GM12878 (cell line): ENCODE measurements around the gene MAP7. TPM values are rescaled to one million over a fixed set of nuclear protein-coding genes. Genes with fewer than 3 reads are reported as not detected.

Experiments used
- ATAC-seq: fragments of 200-7000 bp; cut with Tn5 transposase; 3 replicates; pipeline ENCODE4 v1.9.1; 2020; ENCODE audit warnings: mild to moderate bottlenecking, moderate library complexity
- BruUV-seq: library from RNA; stranded (reverse); fragments of 400-500 nt; replicated peaks from 2 replicates; lab custom pipeline; 2021; lab: Mats Ljungman, UMichigan
- CTCF ChIA-PET: fragments of 300-600 bp; sonication (Branson Sonifier 250); formaldehyde crosslinking; extraction: SDS; loops from one replicate; lab custom pipeline; 2021; ENCODE audit warnings: inconsistent platforms; lab: Yijun Ruan, JAX
- POLR2A ChIA-PET: fragments of 350-600 bp; formaldehyde crosslinking; extraction: SDS; loops from one replicate; lab custom pipeline; 2021; ENCODE audit warnings: inconsistent platforms; lab: Charles Lee
- RAD21 ChIA-PET: fragments of 300-600 bp; sonication (Branson Sonifier 250); formaldehyde crosslinking; loops from one replicate; lab custom pipeline; 2023; ENCODE audit warnings: antibody characterized with exemption; ENCODE audit not compliant: unreplicated experiment; lab: Charles Lee
- SMC1A ChIA-PET: fragments of 300-600 bp; sonication (Branson Sonifier 250); formaldehyde crosslinking; loops from one replicate; lab custom pipeline; 2023; ENCODE audit not compliant: unreplicated experiment, uncharacterized antibody; lab: Charles Lee
- DNase-seq: peaks from one replicate; pipeline ENCODE4 v3.0.0-alpha.2; 2011; ENCODE audit warnings: low read depth, low spot score
- FAIRE-seq: peaks from 3 replicates; lab custom pipeline; 2011; peaks lifted over from hg19 to GRCh38; lab: Jason Lieb, UNC
- H2AFZ ChIP-seq: 2 replicates; pipeline ENCODE4 v1.6.0; 2011; ENCODE audit warnings: low read depth, low read length, control low read depth; ENCODE audit not compliant: control insufficient read depth
- H3K27ac ChIP-seq: 2 replicates; pipeline ENCODE4 v1.5.1; 2011; ENCODE audit warnings: control low read depth; ENCODE audit not compliant: control insufficient read depth, insufficient read depth
- H3K27me3 ChIP-seq, 2 experiments: replicated peaks in 1 of 2; 2 replicates each; pipeline versions ENCODE4 v1.6.0 to v1.6.1; 2011; ENCODE audit warnings: low read length in 1 of 2; ENCODE audit not compliant: control insufficient read depth in 2 of 2, insufficient read depth in 2 of 2
- H3K36me3 ChIP-seq, 2 experiments: 2 replicates each; pipeline ENCODE4 v1.5.1; 2011; ENCODE audit warnings: low read length in 1 of 2; ENCODE audit not compliant: control insufficient read depth in 2 of 2, insufficient read depth in 2 of 2
- H3K4me1 ChIP-seq: 2 replicates; pipeline ENCODE4 v1.6.1; 2011; ENCODE audit warnings: mild to moderate bottlenecking, low read length, moderate library complexity, mixed read lengths; ENCODE audit not compliant: control insufficient read depth, insufficient read depth
- H3K4me2 ChIP-seq: 2 replicates; pipeline ENCODE4 v1.6.0; 2011; ENCODE audit warnings: control low read depth; ENCODE audit not compliant: control insufficient read depth, insufficient read depth
- H3K4me3 ChIP-seq: fragments of 200-600 bp; sonication (generic); 2 replicates; pipeline ENCODE4 v1.5.1; 2016
- H3K79me2 ChIP-seq: 2 replicates; pipeline ENCODE4 v1.6.0; 2011; ENCODE audit warnings: low read length; ENCODE audit not compliant: control insufficient read depth, insufficient read depth
- H3K9ac ChIP-seq: 2 replicates; pipeline ENCODE4 v1.8.0; 2011; ENCODE audit warnings: low read length, control low read depth, mixed read lengths; ENCODE audit not compliant: control insufficient read depth, insufficient read depth
- H3K9me3 ChIP-seq: replicated peaks from 3 replicates; pipeline ENCODE4 v1.5.1; 2011; ENCODE audit warnings: mild to moderate bottlenecking, low read length; ENCODE audit not compliant: control insufficient read depth, insufficient read depth
- H4K20me1 ChIP-seq: 2 replicates; pipeline ENCODE4 v1.6.0; 2011; ENCODE audit not compliant: control insufficient read depth, insufficient read depth
- CHD2 ChIP-seq: IDR thresholded peaks from 2 replicates; pipeline ENCODE4 v1.6.1; 2011; ENCODE audit warnings: low read depth, low read length, improper control_type of control experiment, borderline replicate concordance
- FOS ChIP-seq: IDR thresholded peaks from 3 replicates; pipeline ENCODE4 v1.6.1; 2011; ENCODE audit warnings: borderline replicate concordance; ENCODE audit not compliant: insufficient read length; ENCODE audit errors: extremely low read depth
- HCFC1 ChIP-seq: fragments of 150-350 bp; IDR thresholded peaks from 2 replicates; pipeline ENCODE4 v1.6.1; 2014; ENCODE audit warnings: low read length
- HDAC6 ChIP-seq: fragments of 200-600 bp; sonication (generic); IDR thresholded peaks from one replicate; pipeline ENCODE4 v1.8.0; 2017; ENCODE audit warnings: antibody characterized with exemption; ENCODE audit not compliant: unreplicated experiment
- IKZF1 ChIP-seq: fragments of 450-650 bp; conservative IDR thresholded peaks from 2 replicates; pipeline ENCODE4 v1.6.1; 2017; ENCODE audit warnings: antibody characterized with exemption, mild to moderate bottlenecking
- JUNB ChIP-seq: IDR thresholded peaks from 2 replicates; pipeline ENCODE4 v1.6.1; 2016; ENCODE audit warnings: antibody characterized with exemption, mild to moderate bottlenecking
- KDM1A ChIP-seq: fragments of 200-600 bp; sonication (generic); IDR thresholded peaks from 2 replicates; pipeline ENCODE4 v1.6.1; 2016; ENCODE audit warnings: borderline replicate concordance
- MTA3 ChIP-seq: IDR thresholded peaks from 2 replicates; pipeline ENCODE4 v1.6.1; 2012; ENCODE audit warnings: low read length, inconsistent platforms, borderline replicate concordance
- POLR2AphosphoS2 ChIP-seq: IDR thresholded peaks from 2 replicates; pipeline ENCODE4 v1.6.1; 2011; ENCODE audit warnings: low read depth, mild to moderate bottlenecking, low read length, improper control_type of control experiment, moderate library complexity
- POLR2AphosphoS5 ChIP-seq: IDR thresholded peaks from 2 replicates; pipeline ENCODE4 v1.6.1; 2011; ENCODE audit warnings: mild to moderate bottlenecking, low read length, inconsistent platforms
- SMC3 ChIP-seq: IDR thresholded peaks from 2 replicates; pipeline ENCODE4 v1.6.1; 2011; ENCODE audit warnings: low read length, improper control_type of control experiment, borderline replicate concordance
- TARDBP ChIP-seq: IDR thresholded peaks from 2 replicates; pipeline ENCODE4 v1.6.1; 2016; ENCODE audit warnings: borderline replicate concordance
- ZSCAN29 ChIP-seq: fragments of 450-650 bp; IDR thresholded peaks from 2 replicates; pipeline ENCODE4 v1.6.1; 2017; ENCODE audit warnings: mild to moderate bottlenecking, moderate library complexity
- ZZZ3 ChIP-seq: IDR thresholded peaks from 2 replicates; pipeline ENCODE4 v1.6.1; 2011; ENCODE audit warnings: low read depth; ENCODE audit not compliant: control insufficient read depth, insufficient read length
- WGBS: methylation state at CpG from one replicate; pipeline ENCODE4 v1.1.6; 2016; ENCODE audit warnings: low lambda C conversion rate; ENCODE audit not compliant: insufficient replicate concordance, insufficient coverage; ENCODE audit errors: missing lambda C conversion rate; 5-methylcytosine and 5-hydroxymethylcytosine counted together
- in situ Hi-C: fragments of 300-500 bp; cut with MboI; formaldehyde crosslinking; loops from 9 replicates; pipeline ENCODE4 v1.14.3; 2018; ENCODE audit warnings: mixed read lengths
- intact Hi-C: fragments of 100-400 bp; cut with micrococcal nuclease; formaldehyde crosslinking; loops from one replicate; pipeline ENCODE4 v1.14.2; 2022; ENCODE audit not compliant: unreplicated experiment
- polyA plus RNA-seq, 11 experiments: library from polyadenylated mRNA; depleted of rRNA in 4 of 11; unstranded in 6 of 11; stranded (reverse) in 5 of 11; fragments of >200 nt; fragmentation: Nextera tagmentation in 4 of 11; fragmentation: Illumina TruSeq in 1 of 11; extraction: Ambion mirVana in 4 of 11; extraction: Trizol in 1 of 11; gene quantifications; 1 replicate in 1 of 11; 2 replicates in 10 of 11; pipeline versions ENCODE4 v1.2.1 to v1.2.3, GENCODE V29; 2011 to 2016; ENCODE audit warnings: inconsistent platforms in 2 of 11, missing spikeins in 2 of 11, low read depth in 1 of 11
- total RNA-seq, 4 experiments: library from RNA; depleted of rRNA in 3 of 4; stranded (reverse); fragments of >200 nt in 3 of 4; fragmentation: Illumina TruSeq in 1 of 4; extraction: Trizol in 1 of 4; gene quantifications; 2 replicates each; pipeline versions ENCODE4 v1.2.1 to v1.2.3, GENCODE V29; 2013 to 2021
- TF ChIP-seq, protein P1 (sequence below): fragments of 450-650 bp; formaldehyde crosslinking; IDR thresholded peaks from 2 replicates; pipeline ENCODE4 v1.5.0; 2022; ENCODE audit warnings: mild to moderate bottlenecking, missing genetic modification characterization

MAP7 gene
- total and polyA plus RNA-seq, 10 of the 15 experiments (the other 5 are each of a cell fraction or from before 2014, with no cell fraction given) = 0.04 to 0.17 (median 0.08) TPM; not detected in 2

DNA sequence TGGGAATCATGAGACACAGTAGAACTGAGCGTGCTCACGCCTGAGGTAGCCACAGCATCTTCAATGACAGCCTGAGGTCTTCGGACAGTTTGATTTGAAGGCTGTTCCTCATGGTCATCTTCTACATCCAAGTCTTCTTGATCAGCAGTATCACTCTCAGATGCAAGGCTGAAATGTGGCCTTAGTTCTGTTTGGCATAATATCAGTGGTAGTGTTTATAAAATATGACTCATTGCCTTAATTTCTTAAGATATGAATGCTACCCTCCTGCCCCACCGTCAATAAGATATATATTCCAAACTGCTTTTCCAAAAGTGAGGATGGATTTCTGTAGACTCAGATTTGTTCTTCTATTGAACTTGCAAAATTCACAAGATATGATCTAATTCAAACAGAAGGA is 17.5 kb upstream of the MAP7 start:
- ChIA-PET SMC1A (no interaction called here), POLR2A (no interaction called here), RAD21 (no interaction called here), CTCF (interaction anchor here (0.9 kb wide), 1 partner anchor 77 kb away, joined by 3 read pairs; no protein-coding TSS in a partner anchor)
- WGBS = 98% methylated on average over 4 of the region's 4 CpGs
- no peak overlapping the region for H3K4me2 ChIP-seq
- no peaks in the 10 kb centered on the region for H3K79me2 ChIP-seq
- in situ Hi-C loops = no loop called here
- H3K9me3 ChIP-seq = peaks cover 2% of the 10 kb centered on the region; the same call in 1 of the 3 replicates
- TF ChIP-seq ZZZ3 (no peak), POLR2AphosphoS5 (no peak), MTA3 (no peak), IKZF1 (no peak), CHD2 (no peak), KDM1A (no peak), HCFC1 (no peak), SMC3 (no peak), HDAC6 (no peak)
- intact Hi-C loops = no loop called here
- H3K27ac ChIP-seq = no peak overlapping the region
- no peak overlapping the region for H3K9ac ChIP-seq
- H3K4me3 ChIP-seq = no peak overlapping the region
- H2AFZ ChIP-seq = no peak overlapping the region
- H3K4me1 ChIP-seq = no peaks in the 10 kb centered on the region
- FAIRE-seq (no peak), ATAC-seq (no peak), DNase-seq (no peak)
- BruUV-seq = no TSS peak
- peaks cover 5 to 34% of the 10 kb centered on the region in 2 experiments for H3K36me3 ChIP-seq
- H4K20me1 ChIP-seq = no peaks in the 10 kb centered on the region
- H3K27me3 ChIP-seq = no peaks in the 10 kb centered on the region

DNA sequence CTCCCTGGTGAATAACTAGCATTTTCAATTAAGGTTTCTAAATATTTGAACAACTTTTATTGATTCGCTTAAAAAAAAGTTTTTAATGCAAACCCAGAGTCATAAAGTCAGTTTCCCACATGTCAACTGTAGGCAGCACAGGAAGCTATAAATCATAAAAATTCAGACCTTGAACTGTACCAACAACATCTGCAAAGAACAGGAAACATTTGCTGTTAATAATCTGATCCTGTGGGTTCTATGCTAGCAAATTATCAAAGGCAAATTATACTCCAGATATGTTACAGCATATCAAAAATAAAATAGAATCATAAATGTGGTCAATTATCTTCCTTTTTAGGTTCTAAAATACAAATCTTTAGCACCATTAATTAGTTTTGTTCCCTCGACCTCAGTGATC is 16.6 kb upstream of the MAP7 start:
- WGBS = 49% methylated on average over 2 of the region's 2 CpGs
- ChIA-PET SMC1A (interaction anchor here (1.4 kb wide), 1 partner anchor 13 kb away, joined by 3 read pairs; no protein-coding TSS in a partner anchor), CTCF (interaction anchor here (0.8 to 1.3 kb wide), 4 partner anchors 9 to 341 kb away, joined by 3 to 4 read pairs (median 3); no protein-coding TSS in a partner anchor), RAD21 (no interaction called here), POLR2A (interaction anchor here (0.5 to 0.9 kb wide), 2 partner anchors 27 to 293 kb away, joined by 3 to 5 read pairs; no protein-coding TSS in a partner anchor)
- Histone ChIP-seq H3K27ac (no peak overlapping the region), H3K4me1 (no peaks in the 10 kb centered on the region), H3K9ac (no peak overlapping the region), H2AFZ (no peak overlapping the region), H3K36me3 (peaks cover 5 to 32% of the 10 kb centered on the region in 2 experiments), H3K4me2 (no peak overlapping the region), H3K79me2 (no peaks in the 10 kb centered on the region), H3K27me3 (no peaks in the 10 kb centered on the region), H4K20me1 (no peaks in the 10 kb centered on the region), H3K9me3 (peaks cover 2% of the 10 kb centered on the region; the same call in 1 of the 3 replicates), H3K4me3 (no peak overlapping the region)
- in situ Hi-C loops (no loop called here), intact Hi-C loops (no loop called here)
- FAIRE-seq (no peak), DNase-seq (no peak), ATAC-seq (no peak)
- BruUV-seq = no TSS peak
- TF ChIP-seq JUNB (no peak), POLR2AphosphoS2 (no peak), TARDBP (no peak), ZSCAN29 (no peak), FOS (no peak)
- TF ChIP-seq, protein P1, sequence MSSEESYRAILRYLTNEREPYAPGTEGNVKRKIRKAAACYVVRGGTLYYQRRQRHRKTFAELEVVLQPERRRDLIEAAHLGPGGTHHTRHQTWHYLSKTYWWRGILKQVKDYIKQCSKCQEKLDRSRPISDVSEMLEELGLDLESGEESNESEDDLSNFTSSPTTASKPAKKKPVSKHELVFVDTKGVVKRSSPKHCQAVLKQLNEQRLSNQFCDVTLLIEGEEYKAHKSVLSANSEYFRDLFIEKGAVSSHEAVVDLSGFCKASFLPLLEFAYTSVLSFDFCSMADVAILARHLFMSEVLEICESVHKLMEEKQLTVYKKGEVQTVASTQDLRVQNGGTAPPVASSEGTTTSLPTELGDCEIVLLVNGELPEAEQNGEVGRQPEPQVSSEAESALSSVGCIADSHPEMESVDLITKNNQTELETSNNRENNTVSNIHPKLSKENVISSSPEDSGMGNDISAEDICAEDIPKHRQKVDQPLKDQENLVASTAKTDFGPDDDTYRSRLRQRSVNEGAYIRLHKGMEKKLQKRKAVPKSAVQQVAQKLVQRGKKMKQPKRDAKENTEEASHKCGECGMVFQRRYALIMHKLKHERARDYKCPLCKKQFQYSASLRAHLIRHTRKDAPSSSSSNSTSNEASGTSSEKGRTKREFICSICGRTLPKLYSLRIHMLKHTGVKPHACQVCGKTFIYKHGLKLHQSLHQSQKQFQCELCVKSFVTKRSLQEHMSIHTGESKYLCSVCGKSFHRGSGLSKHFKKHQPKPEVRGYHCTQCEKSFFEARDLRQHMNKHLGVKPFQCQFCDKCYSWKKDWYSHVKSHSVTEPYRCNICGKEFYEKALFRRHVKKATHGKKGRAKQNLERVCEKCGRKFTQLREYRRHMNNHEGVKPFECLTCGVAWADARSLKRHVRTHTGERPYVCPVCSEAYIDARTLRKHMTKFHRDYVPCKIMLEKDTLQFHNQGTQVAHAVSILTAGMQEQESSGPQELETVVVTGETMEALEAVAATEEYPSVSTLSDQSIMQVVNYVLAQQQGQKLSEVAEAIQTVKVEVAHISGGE (CRISPR knock-in tag) = no peak
